ENCODE results near the gene HCN4. TPM values are rescaled to one million over a fixed set of nuclear protein-coding genes. Genes with fewer than 3 reads are reported as not detected.

Gene HCN4
- total and polyA plus RNA-seq, 2 of the 8 experiments (the other 6 are each of a cell fraction or from before 2014, with no cell fraction given), result 3.7 to 8.5 TPM

DNA sequence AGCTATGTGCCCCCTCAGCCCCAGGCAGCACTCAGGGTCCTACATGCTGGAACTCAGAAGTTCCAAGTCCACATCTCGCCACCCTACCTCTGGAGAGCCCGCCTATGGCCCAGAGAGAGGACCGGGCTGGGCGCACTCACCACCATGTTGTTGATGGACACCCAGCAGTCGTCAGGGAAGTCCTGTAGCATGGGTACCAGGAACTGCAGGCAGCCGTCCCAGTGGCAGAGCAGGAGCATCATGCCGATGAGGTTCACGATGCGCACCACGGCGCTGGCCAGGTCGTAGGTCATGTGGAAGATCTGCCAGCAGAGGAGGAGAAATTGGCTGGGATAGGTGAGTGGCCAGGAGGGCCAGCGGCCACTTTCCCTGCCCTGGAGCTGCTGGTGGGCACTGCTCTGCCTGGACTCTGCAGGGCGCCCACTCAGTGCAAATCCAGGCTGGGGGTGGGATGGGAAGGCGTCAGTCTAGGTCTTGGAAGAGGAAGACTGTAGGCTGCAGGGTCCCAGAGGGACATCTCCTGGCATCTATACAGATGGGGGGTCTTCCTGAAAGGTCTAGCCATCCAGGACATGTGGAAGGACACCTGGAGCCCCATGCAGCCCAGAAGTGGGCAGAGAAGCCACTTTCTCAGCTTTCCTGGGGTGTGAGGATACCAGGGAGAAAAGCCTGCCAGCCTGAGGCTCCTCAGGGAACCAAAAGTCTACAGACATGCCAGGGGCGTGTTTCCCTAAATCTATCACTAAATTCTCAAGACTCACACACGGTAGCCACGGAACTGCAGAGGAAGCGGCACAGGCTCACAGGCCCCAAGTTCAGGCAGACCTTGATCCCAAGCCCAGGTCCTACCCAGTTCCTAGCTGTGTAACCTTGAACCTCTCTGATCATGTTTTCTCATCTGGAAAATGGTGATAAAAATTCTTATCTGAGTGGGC lies 36.5 kb downstream of the HCN4 start (continued):
- TF ChIP-seq, protein P1, sequence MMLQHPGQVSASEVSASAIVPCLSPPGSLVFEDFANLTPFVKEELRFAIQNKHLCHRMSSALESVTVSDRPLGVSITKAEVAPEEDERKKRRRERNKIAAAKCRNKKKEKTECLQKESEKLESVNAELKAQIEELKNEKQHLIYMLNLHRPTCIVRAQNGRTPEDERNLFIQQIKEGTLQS (IDR thresholded peaks at IDR 0.05; ENCODE audit: insufficient read depth, low read depth, low read length), result no peak
- TF ChIP-seq TAF7 (optimal IDR thresholded peaks at IDR 0.05; ENCODE audit: borderline replicate concordance, low read depth, low read length) (no peak), KDM4A (IDR thresholded peaks at IDR 0.05; ENCODE audit: low read depth, low read length, severe bottlenecking) (no peak), CREB1 (IDR thresholded peaks at IDR 0.05) (no peak), HDAC6 (IDR thresholded peaks at IDR 0.05; ENCODE audit: low read depth, low read length) (no peak), HDAC2 (IDR thresholded peaks at IDR 0.05; ENCODE audit: borderline replicate concordance in 1 of 2, low read depth in 2 of 2, low read length in 2 of 2) (no peak)
